Retina (tissue), 1 donor: Measurements from ENCODE around the gene LNX1.
A peak's percentile ranks its signal among the peaks of the same experiment; 100 is the strongest.
"Not testable (repeated sequence)": the region's sequence is repeated elsewhere in the genome, so short reads cannot be mapped to it uniquely, and the experiment has no call there.

Source experiments
- DNase-seq: peaks from one replicate; pipeline ENCODE4 v3.0.0-alpha.2; 2016

The LNX1 gene

DNA sequence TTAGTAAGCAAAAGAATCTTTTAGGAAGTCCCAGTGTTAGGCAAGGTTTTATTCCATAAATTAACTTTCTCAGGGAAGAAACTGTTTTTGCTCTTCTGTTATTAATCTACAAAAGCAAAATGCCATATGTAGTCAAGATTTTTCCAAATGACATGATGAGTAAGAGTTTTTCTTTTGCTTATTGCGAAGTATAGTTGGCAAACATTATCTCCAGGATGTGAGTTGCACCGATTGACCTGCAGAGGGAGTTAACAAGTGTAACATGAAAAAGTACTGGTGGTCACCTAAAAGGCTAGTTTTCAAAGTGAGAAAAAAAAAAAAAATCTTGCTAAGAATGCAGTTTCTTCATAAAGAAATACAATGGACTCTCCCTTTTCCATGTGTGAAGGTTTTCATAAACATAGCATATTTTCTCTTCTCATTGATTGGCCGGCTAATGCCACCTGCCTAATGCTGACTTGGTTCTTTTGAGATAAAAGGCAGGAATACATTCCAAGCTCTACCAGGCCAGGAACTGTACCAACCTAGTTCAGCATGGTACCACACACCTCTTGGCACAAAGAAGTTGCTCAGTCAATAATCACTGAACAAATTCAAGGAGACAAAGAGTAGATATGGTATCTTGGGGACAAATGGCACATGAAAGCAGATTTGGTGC lies 100.2 kb downstream of the LNX1 start:
- DNase-seq, result peak; percentile 26

DNA sequence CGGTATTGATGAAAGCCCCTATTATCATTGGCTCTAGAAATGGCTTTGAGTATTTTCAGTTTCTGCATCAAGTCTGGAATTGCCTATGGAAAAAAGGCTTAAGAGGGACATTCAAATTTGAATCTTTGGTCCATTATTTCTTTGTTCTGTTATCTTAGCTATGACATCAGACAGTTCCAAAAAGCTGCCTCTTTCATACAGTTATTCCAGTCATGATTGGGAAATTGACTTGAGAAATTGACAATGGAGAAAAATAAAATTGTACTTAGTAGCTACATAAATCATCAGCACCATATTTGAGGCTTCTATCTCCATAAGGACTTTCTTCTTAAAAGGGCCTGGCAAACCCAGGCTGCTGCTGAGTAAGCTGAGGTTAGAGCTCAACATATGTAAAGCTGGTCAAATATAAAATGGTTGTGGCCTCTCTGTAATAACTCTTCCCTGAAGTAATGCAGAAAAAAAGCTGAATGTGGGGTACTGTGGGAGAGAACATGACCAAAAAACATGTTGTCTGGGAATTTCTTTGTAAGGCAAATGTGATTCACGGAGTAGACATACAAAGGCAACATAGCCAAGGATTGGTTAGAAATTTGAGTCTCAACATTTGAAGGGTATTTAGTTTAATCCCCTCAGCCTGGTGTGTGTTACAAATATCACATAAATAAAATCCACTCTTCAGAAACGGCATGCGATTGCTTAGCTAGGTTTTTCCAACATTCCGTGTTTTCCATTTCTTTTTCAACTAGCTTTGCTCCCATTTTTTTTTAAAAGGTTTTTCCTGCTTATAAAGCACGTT lies 100.9 kb downstream of the LNX1 start:
- DNase-seq, result no peak

DNA sequence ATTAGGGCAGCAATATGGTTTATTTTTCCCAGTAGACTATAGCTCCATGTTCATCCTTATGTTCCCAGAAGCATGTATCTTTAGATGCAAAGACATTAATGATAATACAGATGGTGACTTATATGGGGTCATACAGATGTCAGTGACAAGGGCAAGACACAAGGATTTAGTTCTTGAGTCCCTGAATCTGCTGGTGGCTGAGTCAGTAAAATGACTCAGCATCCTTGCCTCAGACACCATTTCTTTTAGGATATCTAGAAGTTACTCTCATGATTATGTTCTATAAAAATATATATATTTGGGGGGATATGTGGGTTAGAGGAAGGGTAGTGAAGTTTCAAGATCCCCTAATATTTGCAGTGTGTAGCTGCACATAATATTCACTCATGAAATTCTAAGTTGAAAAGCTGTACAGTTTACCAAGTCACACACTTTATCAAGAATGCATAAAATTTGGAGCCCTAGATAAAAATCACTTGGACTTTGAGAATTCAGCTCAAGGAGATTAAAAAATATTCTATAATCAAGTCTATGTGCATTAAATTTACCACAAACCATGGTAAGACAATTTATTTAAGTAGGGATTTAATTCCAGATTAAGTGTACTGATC lies 101.9 kb downstream of the LNX1 start:
- no peak for DNase-seq

DNA sequence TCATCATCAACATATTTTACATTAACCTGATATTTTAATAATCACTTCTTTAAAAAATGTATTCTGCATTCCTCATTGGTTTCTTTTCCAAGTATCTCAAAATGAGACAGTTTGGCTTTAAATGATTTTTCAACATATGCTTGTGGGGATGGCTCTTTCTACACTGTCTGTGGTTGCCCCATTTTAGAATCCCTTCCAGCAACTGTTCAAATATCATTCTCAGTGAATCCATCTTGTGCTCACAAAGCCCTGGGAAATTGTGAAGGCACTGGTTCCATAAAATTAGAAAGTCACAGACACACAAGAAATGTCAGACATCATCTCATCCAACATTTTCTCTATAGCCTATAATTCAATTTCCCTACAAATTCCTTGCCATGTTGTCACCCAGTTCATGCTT lies 103.5 kb downstream of the LNX1 start:
- no peak for DNase-seq

DNA sequence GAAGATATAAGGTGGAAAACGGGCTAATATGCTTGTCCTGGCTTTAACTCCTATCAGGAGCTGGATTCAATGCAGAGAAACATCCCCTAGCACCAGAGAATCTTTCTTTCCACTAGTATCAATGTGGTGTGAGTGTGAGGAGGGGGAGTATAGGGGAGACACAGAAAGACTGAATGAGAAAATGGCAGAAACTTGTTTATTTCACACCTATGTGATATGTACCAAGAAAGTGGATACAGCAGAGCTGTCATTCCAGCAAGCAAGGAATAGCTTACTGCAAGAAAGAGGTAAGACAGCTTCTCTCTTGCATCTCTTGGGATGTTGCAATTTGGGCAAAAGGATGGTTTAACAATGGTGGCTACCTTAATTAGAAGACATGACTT lies 105.6 kb downstream of the LNX1 start:
- no peak for DNase-seq

DNA sequence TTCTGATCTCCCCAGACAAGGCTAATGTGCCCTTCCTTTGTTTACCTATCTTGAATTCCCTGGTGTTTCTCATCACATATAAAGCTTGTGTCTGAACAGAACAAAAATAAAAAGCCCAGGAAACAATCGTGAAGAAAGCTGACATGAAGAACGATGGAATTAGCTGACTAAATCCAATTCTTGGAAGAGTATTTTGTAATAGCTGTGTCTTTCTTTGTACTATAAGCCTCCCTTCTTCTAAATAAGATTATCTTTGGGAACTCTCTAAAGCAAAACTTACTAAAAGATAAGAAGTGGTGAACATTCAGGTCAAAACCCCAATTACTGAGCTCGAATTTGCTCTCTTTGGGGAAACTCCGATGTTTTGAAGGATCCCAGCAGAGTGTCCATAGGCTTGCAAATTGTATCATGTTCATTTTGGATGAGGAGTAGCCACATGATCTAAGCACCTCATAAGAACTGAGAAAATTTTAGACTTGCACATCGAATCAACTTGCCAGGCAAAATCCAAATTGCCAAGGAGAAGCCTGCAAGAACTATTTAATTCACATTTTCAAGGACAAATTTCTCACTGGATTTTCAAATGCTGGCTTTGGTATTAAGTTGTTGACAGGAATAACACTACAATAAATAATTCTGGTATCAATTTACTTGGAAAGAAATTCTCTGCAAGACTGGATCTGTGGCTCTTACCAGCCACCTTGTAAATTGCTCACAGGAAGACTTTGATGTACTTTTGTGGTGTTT lies 106.2 kb downstream of the LNX1 start:
- DNase-seq, result no peak

DNA sequence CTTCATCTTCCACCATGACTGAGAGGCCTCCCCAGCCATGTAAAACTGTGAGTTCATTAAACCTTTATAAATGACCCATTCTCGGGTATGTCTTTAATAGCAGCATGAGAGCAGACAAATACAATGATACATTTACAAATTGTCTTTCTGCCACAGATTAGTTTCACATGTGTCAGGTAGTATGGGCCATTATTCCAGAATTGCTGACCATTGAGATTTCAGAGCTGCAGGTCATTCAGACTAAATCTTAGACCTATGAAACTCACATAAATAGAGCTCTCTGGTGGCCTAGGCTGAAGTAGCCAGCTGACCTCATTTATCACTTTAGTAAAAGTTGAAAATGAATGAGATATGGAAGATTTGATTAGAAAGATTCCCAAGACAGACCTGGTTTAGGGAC lies 108.0 kb downstream of the LNX1 start:
- no peak for DNase-seq

DNA sequence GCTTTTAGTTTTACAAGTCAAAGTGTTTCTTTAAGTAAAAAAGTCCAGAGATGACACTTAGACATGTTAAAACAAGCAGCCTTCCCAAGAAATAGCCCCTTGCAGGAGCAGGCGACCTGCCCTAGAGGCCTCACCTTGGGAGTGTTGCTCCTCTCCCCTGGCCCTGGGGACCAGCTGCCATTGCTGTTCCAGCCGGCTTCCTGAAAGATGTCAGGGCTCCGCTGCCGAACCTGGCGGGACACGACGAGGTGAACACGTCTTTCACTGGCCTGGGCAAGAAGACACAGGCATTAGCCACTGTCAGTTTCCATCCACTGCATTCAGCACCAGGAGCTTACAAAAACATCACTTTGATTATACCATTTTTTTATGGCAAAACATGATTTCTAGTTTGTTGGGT lies 109.7 kb downstream of the LNX1 start:
- DNase-seq, result no peak

DNA sequence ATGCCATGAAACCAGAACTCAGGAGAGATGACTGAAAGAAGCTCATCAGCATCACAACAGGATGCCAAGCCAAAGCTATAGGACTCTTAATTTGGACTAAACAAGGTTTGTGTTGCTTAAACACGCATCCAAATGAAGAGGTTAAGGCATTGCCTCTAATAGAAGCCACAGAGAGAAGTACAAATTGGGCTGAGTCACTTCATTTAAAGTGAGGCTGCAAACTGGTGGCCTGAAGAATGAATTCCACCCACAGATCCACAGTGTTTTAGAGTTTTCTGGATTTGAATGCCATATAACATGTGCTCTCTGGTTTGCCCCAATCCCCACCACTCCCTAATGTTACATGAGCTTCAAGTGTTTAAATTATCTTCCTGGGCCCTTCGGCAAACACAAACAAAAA lies 110.4 kb downstream of the LNX1 start:
- no peak for DNase-seq

DNA sequence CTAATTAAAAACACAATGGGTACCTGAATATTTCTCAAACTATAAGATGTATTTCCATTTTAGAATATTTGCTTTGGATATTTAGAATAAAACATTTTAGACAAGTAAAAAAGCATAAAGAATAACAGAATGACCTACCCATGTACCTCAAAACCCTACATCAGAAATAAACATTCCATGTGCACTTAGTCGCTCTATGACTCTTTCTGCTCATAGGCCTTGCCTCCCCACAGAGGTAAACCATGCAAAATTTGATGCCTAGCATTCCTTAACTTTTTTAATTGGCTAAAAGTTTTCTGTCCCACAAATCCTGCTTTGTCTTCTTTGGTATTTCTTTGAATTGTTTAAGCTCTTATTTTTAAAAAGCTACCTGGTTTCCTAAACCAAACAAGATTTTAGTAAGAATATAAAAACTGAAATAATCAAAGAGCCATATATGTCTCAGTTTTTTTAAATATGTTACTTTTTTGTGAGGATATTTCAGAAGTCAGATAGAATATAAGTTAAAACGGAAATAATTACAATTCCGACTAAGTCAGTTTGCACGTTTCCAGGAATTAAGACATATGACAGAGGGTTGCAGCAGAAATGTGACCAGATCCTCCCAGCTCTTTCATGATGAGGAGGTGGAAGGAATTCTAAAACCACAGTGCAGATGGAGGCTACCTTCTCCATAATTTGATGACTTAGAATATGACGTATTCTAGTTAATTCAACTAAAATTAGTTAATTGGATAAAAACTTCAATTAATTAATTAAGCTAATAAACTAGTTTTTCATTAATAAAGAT lies 111.4 kb downstream of the LNX1 start:
- no peak for DNase-seq

DNA sequence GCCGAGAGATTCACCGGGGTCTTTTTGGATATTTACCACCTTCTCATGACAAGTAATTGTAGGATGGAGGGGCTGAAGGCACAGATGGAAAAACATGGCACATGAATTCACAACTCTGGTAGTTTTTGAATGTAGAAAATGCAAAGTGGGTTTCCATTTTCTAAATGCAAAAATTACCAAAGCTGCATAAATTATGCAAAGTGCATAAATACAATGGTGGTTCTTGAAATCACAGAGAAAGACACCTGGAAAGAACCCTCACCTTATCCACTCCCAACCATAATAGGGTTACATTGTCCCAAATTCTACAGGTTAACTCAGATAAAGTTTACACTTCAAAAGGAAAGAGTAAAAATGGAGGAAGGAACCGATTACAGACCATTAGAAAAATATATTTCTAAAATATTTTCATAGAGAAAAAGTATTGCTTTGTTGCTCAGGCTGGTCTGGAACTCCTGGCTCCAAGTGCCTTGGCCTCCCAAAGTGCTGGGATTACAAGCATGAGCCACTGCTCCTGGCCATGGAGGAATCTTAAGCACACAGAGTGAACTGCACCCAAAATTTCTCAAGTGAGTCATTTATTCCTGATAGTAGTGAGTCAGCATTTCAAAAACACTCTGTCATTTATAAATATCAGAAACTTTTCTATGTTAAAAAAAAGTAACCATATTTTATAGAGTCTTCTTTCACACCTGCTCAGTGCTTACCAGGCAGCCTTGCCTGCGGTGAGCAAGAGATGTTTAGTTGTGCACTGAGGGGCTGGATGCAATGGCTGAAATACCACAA lies 112.4 kb downstream of the LNX1 start:
- DNase-seq, result no peak

DNA sequence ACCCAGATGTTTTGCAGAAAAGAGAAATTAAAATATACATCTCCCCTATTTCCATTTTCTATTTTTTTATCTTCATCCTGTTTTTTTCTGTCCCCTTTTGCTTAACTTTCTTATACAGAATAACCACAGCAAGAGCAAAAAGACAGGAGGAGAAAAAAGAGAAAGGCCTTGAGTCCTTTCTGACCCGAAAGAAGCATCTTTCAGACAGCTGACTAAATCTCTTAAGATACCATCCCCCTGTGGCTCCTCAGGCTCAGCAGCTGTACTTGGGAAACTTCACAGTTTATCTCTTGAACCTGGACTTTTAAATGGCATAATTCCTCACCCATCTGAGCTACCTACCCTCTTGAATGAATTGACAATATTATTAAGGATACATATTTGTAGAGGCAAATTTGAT lies 113.7 kb downstream of the LNX1 start:
- no peak for DNase-seq

DNA sequence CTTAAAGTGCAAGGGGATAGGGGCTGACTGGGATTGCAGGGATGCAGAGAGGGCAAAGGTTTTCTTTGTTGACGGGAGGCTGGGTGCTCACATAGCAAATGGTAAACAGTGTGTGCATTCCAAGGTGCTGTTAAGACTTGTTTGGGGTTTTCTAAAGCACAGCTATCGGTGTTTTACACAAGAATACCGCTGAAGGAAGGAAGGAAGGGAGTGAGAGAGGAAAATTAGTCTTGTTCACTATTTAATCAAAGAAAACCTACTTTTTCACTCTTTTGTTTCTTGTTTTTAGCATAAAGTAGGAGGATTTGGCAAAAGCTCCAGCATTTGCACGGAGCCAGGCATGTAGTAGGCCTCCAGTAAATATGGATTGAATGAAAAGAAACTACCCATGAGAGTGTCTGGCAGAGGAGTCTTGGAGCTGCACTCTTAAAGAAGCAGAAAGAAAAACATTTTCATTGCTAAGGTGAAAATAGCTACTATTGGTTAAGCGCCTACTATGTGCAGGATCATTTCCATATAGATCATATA lies 114.2 kb downstream of the LNX1 start:
- no peak for DNase-seq

DNA sequence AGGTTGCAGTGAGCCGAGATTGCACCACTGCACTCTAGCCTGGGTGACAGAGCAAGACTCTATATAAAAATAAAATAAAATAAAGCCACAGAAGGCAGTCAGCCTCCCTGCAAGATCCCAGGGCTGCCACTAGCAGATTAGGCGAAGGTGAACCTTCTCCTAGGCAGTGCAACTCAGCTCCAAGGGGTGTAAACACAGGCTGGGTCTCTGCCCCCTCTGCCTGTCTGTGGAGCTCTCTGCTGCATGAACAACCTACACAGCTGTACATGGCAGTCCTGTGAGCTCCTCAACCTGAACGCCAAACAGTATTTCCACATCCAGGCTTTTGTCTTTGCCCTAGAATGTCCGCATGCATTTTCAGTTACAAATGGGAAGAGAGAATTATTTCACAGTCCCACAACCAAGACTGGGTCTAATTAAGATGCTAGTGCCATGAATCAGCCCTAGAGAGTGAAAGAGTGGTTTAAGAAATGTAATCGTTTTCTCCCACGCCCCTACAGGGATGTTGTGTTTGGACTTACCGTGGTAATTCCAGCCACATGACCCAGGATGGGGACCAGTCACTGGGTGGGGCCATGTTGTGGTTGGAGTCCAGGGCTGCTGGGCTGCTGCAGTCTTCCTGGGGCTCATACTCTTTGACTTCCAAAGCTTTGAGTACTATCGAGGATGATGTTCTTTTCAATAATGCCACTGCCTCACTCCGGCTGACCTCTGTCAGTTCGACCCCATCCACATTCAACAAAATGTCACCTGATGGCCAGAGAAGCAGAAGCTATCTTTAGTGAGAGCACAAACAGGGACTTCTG lies 114.9 kb downstream of the LNX1 start:
- no peak for DNase-seq

DNA sequence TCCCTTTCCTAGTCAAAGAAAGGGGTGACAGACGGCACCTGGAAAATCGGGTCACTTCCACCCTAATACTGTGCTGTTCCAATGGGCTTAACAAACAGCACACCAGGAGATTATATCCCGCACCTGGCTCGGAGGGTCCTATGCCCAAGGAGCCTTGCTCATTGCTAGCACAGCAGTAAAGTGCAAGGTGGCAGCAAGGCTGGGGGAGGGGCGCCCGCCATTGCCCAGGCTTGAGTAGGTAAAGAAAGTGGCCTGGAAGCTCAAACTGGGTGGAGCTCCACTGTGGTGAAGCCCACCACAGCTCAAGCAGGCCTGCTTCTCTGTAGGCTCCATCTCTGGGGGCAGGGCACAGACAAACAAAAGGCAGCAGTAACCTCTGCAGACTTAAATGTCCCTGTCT lies 124.7 kb downstream of the LNX1 start:
- DNase-seq, result not testable (repeated sequence)

DNA sequence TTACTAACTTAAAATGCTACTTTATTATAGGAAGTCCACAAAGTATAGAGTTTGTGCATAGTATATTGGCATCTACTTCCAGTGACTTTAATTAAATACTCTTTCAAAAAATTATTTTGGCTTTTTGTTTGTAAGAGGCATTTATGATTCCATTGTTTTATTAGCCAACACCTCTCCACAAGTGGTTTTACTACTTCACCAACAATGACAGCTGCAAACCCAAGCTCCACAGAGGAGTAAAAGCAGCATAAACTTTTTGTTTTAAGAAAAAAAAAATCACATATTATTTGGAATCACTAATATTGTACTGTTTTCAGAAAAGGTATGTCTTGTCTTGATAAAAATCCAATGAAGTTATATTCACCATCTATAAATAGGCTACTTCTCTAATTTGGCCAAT lies 125.4 kb downstream of the LNX1 start:
- no peak for DNase-seq

DNA sequence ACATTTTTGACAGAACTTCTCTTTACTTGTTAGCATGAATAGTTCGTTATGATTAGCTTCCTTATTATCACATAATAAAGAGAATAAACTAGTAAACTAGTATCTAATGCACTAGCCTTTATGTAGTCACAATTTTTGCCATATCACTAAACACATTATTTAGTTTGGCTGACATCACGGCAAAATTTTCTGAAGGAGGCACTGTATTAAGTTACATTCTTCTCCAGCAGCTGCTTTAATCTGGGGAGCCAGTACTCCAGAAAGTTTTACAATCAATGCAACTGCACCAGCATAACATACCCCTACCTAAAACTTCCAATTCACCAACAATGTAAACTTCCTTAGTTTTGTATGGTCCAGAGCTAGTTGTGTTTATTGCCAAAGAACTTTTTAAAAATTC lies 126.0 kb downstream of the LNX1 start:
- DNase-seq, result no peak

DNA sequence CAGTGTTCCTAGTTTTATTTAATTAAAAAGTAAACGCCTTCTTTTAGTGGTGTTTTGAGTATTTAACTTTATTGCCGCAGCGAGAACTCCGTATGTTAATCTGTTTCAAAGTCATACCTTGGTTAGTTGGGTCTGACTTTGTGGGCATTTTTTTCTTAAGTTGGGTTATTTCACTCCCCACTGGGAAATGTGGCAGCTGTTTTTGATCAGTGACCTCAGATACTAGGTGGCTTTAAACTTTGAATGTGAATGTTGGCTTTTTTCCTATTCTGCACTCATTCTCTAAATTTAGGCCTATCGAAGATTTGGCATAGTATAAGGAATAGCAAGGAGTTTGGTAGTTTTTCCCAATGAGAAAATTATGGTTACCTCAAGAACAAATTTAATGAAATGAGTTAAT lies 127.9 kb downstream of the LNX1 start:
- DNase-seq, result no peak

DNA sequence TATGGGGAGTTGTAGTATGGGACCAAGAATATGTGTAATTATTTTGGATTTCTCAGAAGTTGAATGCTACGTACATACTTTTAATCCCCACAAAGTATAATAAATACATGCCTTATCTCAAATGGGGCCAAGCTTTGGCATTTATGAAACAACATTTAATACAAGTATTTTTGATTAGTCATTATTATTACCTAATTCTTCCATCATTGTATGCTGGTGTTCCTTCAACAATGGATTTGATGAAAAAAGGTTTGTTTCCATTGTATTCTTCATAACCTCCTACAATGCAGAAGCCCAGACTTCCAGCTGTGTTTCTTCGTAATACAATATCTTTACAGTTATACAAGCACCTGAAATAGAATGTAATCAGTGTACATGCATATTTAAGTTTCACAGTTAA lies 130.0 kb downstream of the LNX1 start:
- DNase-seq, result no peak

DNA sequence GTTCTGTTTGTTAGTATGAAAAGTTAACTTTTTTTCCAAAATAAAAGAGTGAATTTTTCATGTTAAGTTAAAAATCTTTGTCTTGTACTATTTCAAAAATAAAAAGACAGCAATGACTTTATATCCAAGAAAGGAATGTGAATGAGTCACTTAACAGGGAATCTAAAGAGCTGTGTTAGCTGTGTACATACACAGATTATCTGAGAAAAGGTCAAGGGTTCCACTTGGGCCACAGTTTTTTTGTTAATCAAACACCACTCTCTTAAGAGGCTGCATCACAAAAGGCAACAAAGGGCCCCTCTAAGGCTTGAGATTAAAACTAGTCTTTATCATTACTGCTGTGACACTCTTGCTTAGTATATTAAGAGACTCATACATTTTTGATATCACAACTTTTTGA lies 131.7 kb downstream of the LNX1 start:
- no peak for DNase-seq

DNA sequence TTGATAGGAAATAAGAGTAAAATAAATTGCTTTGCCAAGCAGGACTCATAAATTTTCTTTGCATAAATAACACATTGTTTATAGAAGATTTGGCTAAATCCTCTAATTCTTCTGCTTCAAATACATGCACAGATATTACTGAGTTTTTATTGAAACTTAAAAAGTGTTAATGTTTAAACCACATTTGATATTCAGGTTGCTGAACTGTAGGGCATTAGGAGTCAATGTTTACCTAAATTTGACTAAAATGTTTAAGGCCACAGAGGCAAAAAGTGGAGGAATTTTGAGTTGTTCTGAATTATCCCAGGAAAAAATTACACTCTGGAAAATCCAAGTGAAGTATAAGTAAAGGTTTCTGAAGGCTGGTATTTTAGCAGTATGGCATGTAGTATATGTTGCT lies 135.1 kb downstream of the LNX1 start:
- DNase-seq, result no peak
